Osteoblast (primary cell): ENCODE data around the gene TTC33. TPM values are rescaled to one million over a fixed set of nuclear protein-coding genes. Genes with fewer than 3 reads are reported as not detected.

Source experiments
- DNase-seq: peaks from one replicate; pipeline ENCODE4 v3.0.0; 2011; ENCODE audit warnings: low spot score, mixed read lengths; ENCODE audit not compliant: insufficient read length; ENCODE audit errors: missing footprints
- H2AFZ ChIP-seq: 2 replicates; pipeline ENCODE4 v1.6.0; 2011; ENCODE audit warnings: mild to moderate bottlenecking, low read length
- H3K27ac ChIP-seq: 2 replicates; pipeline ENCODE4 v1.5.1; 2011; ENCODE audit warnings: mild to moderate bottlenecking, low read depth, low read length, moderate library complexity
- H3K27me3 ChIP-seq: 2 replicates; pipeline ENCODE4 v1.6.0; 2012; ENCODE audit warnings: mild to moderate bottlenecking, control low read depth, inconsistent platforms, low read length, moderate library complexity; ENCODE audit not compliant: insufficient read depth
- H3K36me3 ChIP-seq: 2 replicates; pipeline ENCODE4 v1.5.1; 2011; ENCODE audit warnings: mild to moderate bottlenecking, low read length, control low read depth, moderate library complexity; ENCODE audit not compliant: insufficient read depth
- H3K4me1 ChIP-seq: 2 replicates; pipeline ENCODE4 v1.5.1; 2011; ENCODE audit warnings: mild to moderate bottlenecking, low read length, control low read depth, moderate library complexity; ENCODE audit not compliant: insufficient read depth
- H3K4me2 ChIP-seq: 2 replicates; pipeline ENCODE4 v1.6.0; 2011; ENCODE audit warnings: mild to moderate bottlenecking, low read length; ENCODE audit not compliant: insufficient read depth
- H3K4me3 ChIP-seq: fragments of 200-600 bp; sonication (generic); 3 replicates; pipeline ENCODE4 v1.5.1; 2012; ENCODE audit warnings: mild to moderate bottlenecking, low read length, inconsistent platforms; ENCODE audit not compliant: insufficient read depth
- H3K79me2 ChIP-seq: 2 replicates; pipeline ENCODE4 v1.6.0; 2012; ENCODE audit warnings: mild to moderate bottlenecking, low read length, control low read depth, inconsistent platforms; ENCODE audit not compliant: insufficient read depth
- H3K9me3 ChIP-seq: 2 replicates; pipeline ENCODE4 v1.5.1; 2011; ENCODE audit warnings: low read depth, low read length, control low read depth
- H4K20me1 ChIP-seq: 2 replicates; pipeline ENCODE4 v1.6.0; 2012; ENCODE audit warnings: mild to moderate bottlenecking, low read length, control low read depth; ENCODE audit not compliant: insufficient read depth
- CTCF ChIP-seq: IDR thresholded peaks from 2 replicates; pipeline ENCODE4 v1.5.1; 2011; ENCODE audit warnings: mild to moderate bottlenecking, low read depth, low read length, moderate library complexity; ENCODE audit errors: extremely low read depth
- total RNA-seq: library from RNA; depleted of rRNA; stranded (reverse); fragments of >200 nt; gene quantifications from 2 replicates; pipeline ENCODE4 v1.2.3, GENCODE V29; 2012

The TTC33 gene
- total RNA-seq, 1 donor, result 14.5 TPM

GRCh38 chr5:40560474-40561110 lies 195.2 kb downstream of the TTC33 start:
- H3K4me3 ChIP-seq, result no peak overlapping the region
- H4K20me1 ChIP-seq, result no peaks in the 10 kb centered on the region

DNA sequence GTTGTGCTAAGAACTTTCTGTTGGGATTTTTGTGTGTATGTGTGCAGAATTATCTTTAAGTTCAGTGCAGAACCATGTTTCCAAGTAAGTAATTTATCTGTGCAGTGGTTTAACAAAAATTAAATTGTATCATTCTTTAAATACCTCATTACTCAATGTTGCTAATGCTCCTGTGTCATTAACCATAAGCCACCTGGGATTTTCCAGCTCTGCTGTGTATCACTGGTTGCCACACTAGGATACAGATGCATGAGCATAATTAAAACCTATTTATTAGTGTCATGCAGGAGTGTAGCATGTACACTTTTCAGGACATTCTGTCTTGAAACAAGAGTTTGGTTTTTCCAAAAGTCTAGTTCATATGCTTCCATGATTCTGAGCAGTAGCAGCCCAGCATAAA lies 196.5 kb downstream of the TTC33 start:
- Histone ChIP-seq H3K79me2 (no peaks in the 10 kb centered on the region), H3K9me3 (no peaks in the 10 kb centered on the region), H3K36me3 (no peaks in the 10 kb centered on the region), H3K27me3 (no peaks in the 10 kb centered on the region), H3K4me1 (no peaks in the 10 kb centered on the region), H4K20me1 (no peaks in the 10 kb centered on the region), H3K4me2 (no peak overlapping the region), H3K4me3 (no peak overlapping the region), H2AFZ (no peak overlapping the region), H3K27ac (no peak overlapping the region)
- TF ChIP-seq CTCF, result no peak
- DNase-seq, result no peak

More at GRCh38 chr5:40560474-40561110, 195.2 kb downstream of the TTC33 start:
- Histone ChIP-seq H3K27ac (no peak overlapping the region), H3K9me3 (no peaks in the 10 kb centered on the region), H3K27me3 (no peaks in the 10 kb centered on the region), H3K4me2 (no peak overlapping the region), H2AFZ (no peak overlapping the region), H3K79me2 (no peaks in the 10 kb centered on the region), H3K36me3 (no peaks in the 10 kb centered on the region), H3K4me1 (no peaks in the 10 kb centered on the region)
- TF ChIP-seq CTCF, result no peak
- DNase-seq, result no peak

- Histone ChIP-seq H3K4me1 (peaks cover 3% of the 10 kb centered on the region), H2AFZ (no peak overlapping the region), H3K27ac (no peak overlapping the region), H3K4me3 (no peak overlapping the region), H3K9me3 (no peaks in the 10 kb centered on the region), H3K27me3 (no peaks in the 10 kb centered on the region), H3K36me3 (no peaks in the 10 kb centered on the region), H4K20me1 (no peaks in the 10 kb centered on the region), H3K79me2 (no peaks in the 10 kb centered on the region), H3K4me2 (no peak overlapping the region)
- TF ChIP-seq CTCF, result no peak
- DNase-seq, result no peak
Observed at GRCh38 chr5:40557501-40557900, 198.3 kb downstream of the TTC33 start.

- Histone ChIP-seq H3K4me3 (no peak overlapping the region), H2AFZ (no peak overlapping the region), H4K20me1 (no peaks in the 10 kb centered on the region), H3K27me3 (no peaks in the 10 kb centered on the region), H3K4me1 (peaks cover 10% of the 10 kb centered on the region), H3K9me3 (no peaks in the 10 kb centered on the region), H3K27ac (no peak overlapping the region), H3K4me2 (no peak overlapping the region), H3K79me2 (no peaks in the 10 kb centered on the region), H3K36me3 (no peaks in the 10 kb centered on the region)
- TF ChIP-seq CTCF, result no peak
- DNase-seq, result no peak
Observed at GRCh38 chr5:40556811-40557210, 198.9 kb downstream of the TTC33 start.
